Superior temporal gyrus (tissue), 1 donor: ENCODE measurements around the gene PXDN.
A peak's percentile ranks its signal among the peaks of the same experiment; 100 is the strongest.
"Not testable (repeated sequence)": the region's sequence is repeated elsewhere in the genome, so short reads cannot be mapped to it uniquely, and the experiment has no call there.

Source experiments
- DNase-seq: peaks from one replicate; pipeline ENCODE4 v3.0.0-alpha.2; 2016; ENCODE audit errors: extremely low spot score

Gene PXDN, protein sequence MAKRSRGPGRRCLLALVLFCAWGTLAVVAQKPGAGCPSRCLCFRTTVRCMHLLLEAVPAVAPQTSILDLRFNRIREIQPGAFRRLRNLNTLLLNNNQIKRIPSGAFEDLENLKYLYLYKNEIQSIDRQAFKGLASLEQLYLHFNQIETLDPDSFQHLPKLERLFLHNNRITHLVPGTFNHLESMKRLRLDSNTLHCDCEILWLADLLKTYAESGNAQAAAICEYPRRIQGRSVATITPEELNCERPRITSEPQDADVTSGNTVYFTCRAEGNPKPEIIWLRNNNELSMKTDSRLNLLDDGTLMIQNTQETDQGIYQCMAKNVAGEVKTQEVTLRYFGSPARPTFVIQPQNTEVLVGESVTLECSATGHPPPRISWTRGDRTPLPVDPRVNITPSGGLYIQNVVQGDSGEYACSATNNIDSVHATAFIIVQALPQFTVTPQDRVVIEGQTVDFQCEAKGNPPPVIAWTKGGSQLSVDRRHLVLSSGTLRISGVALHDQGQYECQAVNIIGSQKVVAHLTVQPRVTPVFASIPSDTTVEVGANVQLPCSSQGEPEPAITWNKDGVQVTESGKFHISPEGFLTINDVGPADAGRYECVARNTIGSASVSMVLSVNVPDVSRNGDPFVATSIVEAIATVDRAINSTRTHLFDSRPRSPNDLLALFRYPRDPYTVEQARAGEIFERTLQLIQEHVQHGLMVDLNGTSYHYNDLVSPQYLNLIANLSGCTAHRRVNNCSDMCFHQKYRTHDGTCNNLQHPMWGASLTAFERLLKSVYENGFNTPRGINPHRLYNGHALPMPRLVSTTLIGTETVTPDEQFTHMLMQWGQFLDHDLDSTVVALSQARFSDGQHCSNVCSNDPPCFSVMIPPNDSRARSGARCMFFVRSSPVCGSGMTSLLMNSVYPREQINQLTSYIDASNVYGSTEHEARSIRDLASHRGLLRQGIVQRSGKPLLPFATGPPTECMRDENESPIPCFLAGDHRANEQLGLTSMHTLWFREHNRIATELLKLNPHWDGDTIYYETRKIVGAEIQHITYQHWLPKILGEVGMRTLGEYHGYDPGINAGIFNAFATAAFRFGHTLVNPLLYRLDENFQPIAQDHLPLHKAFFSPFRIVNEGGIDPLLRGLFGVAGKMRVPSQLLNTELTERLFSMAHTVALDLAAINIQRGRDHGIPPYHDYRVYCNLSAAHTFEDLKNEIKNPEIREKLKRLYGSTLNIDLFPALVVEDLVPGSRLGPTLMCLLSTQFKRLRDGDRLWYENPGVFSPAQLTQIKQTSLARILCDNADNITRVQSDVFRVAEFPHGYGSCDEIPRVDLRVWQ (N-terminal part only)

GRCh38 chr2:1744446-1745170 lies at the start of gene PXDN:
Gene PXDN, minus strand, starts transcription at chr2:1744515. Its CDS starts 60 bp downstream, at chr2:1744455.
- no peak for DNase-seq

DNA sequence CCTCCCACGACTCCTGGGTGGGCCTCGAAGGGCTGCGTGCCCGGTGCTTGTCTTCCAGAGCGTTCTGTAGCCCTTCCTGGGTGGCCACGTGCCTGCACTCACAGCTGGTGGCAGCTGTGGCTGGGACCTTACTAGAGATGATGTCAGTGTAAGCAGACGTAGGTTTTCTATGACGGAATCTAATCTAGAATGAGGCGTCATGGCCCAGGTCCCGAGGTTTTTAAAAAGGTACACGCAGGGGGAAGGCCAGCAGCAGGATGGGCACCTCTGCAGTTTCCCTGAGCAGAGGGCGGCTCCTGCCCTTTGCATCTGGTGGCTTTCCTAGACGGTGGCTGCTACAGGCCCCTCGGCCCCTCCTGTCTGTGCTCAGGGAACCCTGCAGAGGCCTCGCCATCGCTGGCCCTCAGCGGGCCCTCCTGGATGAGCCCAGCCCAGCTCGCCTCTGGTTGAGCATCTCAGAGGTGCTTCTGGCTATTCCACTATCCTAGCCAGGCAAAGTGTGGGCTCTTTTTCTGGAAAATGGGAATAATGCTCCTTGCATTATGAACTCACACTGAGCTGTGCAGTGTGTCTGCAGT lies 49.6 kb upstream of the PXDN start:
- DNase-seq, result no peak

DNA sequence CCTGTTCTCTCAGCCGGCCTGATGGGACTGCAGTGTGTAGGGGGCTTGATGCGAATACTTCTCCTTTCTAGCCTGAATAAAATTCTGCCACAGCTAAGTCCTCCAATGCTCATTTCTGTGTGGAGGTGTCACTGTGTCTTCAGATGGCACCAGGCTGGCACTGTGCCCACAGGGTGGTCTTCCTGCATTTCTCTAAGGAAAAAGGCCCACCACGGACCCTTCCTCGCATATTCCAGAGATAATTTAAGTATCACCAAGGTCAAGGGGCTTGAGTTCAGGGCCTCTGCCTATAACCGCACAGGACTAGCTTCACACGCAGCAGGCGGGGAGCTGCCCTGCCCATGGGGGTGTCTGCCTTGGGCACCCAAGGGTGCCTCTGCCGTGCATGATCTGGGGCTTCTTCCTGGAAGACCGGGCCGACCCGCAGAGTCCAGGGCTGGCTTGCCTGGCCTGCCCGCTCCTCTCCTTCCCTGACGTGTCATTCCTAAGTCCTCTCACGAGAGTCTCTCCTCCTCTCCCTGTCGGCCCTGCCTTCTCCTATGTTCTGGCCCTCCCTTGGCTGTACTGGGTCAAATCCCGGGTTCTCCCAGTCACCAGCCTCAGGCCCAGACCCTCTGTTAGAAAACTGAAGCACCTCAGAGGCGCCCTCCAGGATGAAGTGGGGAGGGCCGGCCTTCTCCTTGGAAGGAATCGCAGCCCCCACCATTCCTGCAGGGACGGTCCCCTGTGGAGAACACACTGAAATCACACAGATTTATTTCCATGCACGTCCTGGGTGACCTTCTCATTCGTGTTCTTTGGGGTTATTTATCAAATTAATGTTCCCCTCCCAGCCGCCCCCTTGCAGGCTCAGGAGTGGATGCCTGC lies 48.9 kb upstream of the PXDN start:
- no peak for DNase-seq

- DNase-seq, result peak; percentile 26
Observed at GRCh38 chr2:1791685-1792435, 47.5 kb upstream of the PXDN start.

DNA sequence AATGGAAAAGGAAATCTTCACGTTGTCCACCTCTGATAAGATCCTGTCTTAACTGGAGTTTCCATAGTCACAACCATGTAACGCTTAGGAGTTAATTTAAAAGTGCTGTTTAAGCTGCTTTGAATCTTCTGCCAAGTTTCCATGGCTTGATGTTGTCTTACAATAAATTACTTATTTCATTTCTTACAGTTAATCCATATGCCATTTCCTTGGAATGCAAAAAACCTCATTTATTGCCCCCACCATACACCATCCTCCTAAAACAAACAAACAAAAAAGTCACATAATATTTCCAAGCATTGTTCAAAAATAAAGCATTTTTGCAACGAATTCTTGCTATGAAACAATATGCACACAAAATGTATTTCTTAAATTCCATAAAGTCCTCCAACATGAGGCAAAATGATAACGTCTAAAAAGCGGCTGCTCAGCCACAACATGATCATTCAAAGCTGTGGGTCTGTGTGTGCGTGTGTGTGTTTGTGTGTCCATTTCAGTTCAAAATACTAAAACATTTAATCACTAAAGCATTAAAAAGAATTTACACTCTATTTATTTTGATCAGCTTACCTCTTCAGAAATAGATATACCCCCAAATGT lies 46.8 kb upstream of the PXDN start:
- DNase-seq, result no peak

DNA sequence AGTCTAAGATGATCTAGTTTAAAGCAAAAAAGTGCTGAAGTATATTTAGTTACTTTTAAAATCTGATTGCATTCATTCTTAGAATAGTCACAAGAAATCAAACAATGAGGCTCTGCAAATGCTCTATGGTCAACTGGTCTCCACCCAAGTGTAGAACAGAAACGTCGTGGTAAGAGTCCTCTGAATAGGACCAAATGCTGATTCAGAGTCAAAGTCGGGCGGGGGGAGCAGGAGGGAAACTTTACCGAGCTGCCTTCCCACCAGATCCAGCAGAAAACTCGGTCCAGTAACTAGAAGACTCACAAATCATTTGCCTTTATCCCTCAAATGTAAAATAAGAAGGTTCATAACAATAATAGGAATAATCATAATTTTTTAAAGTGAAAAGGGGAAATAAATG lies 46.2 kb upstream of the PXDN start:
- no peak for DNase-seq

DNA sequence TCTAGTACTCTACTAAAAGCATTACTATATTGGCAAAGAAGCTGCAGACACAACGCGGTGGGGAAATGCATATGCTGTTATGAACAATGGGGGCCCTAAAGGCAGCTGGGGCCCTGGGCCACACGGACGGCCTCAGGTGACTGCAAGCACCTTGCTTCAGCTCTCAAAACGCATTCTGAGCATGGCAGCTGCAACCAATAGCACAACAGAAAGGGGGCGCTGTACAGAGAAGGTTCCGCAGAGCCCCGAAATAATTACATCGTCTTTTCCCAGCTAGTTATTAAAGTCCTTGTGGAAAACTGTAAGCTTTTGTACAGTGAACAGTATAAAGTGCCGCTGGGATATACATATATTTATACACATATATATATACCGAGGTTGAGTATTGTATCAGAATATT lies 45.3 kb upstream of the PXDN start:
- DNase-seq, result no peak

DNA sequence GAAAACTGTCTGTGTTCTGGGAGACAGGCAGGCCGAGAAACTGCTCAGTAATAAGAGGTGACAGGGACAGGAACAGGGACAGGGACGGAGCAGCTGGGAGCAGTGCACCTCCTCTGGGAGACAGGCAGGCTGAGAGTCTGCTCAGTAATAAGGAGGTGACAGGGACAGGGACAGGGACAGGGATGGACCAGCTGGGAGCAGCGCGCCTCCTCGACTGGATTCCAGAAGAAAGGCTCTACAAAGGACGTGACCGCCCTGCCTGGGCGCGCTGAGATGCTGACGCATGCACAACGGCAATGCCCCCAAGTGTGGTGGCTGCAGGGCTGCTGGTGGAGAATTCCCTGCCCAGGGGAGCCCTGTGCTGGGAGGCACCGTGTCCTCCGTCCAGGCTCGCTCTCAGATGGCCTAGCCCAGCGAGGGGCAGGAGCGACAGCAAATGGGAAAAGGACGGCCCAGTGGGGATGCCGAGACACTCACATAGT lies 44.2 kb upstream of the PXDN start:
- DNase-seq, result no peak

DNA sequence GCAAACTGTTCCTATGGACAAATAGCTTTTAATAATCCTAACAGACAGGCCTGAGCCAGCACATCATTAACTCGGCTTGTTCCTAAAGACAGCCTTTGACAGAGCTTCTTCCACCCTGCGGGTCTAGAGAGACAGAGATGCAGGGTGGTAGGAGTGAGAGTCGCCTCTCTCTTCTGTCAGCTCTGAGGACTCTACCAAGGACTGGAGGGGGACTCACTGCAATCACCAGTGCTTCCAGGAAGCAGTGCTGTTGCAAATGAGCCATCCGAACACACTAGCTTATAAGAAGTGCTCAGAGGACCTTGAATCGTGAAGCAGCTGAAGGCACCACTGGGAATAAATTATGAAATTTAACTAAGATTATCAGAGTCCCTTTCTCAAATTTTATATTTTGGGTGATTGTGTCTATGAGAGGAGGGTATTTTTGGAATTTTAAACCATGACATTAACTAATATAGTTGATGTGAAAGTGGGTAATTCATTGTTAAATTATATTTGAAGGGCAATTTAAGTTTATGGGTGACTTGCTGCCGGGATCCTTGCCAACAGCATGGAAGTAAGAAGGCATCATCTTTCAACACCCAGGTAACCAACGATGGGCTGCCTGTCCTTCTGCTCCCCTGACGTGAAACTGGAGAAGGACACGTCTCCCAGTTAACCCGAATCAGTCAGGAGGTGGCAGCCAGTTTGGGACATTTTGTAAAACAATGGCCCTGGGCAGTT lies 43.6 kb upstream of the PXDN start:
- DNase-seq, result no peak

DNA sequence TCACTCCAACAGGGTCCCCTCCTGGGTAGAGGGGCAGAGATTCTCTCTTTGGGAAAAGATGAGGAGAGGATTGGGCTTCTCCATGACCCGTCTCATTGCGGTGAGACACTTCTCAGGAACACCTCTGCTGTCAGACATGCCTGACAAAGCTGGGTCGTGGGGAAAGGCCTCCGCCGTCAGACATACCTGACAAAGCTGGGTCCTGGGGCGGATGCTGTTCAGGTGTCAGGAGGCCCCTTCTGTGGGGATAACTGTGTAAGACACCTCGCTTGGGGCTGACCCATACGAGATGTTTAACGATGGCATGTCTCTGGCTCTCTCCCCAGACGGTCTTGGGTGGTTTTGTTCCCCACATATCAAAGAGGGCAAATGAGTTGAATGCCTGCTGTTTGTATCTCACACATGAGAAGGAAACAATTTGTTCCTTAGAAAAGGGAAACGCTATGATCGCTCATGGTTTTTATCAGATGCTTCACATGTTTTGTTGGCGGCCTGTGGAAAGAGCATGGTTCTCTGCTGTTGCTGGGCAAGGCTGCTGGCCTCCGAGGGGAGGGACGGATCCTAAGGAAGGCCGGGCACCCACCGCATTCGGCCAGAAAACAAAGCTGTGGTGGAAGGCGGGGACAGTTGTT lies 40.8 kb upstream of the PXDN start:
- no peak for DNase-seq

DNA sequence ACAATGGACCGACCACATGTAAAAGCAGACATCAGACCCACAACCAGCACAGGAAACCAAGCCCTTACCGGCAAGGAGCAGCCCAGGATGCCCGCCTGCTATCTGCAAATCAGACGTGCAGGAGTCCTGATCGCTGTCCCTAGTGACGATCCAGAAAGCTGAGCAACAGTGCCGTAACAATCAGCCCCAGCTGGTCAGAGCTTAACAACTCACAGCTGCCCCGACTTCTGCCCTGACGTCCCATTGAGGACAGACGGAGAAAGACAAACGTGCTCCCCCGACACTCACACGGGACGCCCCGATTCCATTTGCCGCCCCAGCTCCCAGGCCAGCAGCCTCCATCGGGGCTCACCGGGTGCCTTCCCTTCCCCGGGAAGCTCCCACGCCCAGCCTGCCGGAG lies 39.8 kb upstream of the PXDN start:
- DNase-seq, result no peak

GRCh38 chr2:1782514-1782913 lies 38.2 kb upstream of the PXDN start:
- no peak for DNase-seq

DNA sequence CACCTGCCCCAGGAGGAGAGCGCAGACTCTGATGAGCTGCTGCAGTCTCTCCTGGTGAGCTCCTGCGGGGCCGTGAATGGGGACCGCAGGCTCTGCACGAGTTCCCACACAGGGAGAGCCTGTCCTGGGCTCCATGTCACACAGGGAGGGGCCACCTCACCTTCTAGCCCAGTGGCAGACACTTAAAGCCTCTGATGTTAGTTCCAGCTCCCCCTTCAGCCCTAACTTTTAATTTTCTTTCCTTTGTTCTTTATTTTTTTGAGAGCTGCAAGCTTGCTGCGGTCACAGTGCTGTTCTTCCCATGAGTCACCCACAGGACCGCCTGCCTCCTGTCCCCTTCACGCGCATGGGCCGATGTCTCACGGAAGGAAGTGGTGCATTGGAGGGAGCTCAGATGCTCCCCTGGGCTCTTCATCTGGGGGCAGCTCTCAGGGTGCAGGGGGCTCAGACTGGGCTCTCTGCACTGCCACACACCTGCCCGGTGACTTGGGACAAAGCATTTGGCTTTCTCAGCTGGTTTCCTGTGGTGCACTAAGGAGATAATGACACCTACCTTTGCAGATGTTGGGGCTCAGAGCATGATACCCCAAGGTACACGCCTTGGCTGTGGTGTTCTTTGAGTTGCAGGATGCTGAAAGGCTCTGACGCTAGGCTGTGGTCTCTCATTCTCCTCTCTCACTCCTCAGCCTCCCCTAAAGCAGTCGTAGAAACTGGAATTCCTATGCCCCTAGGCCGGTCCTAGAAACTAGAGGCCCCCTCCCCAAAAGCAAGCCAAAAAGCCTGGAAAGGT lies 37.2 kb upstream of the PXDN start:
- no peak for DNase-seq

GRCh38 chr2:1780693-1781092 lies 36.4 kb upstream of the PXDN start:
- no peak for DNase-seq

- not testable (repeated sequence) for DNase-seq
Observed at GRCh38 chr2:1780054-1780453, 35.7 kb upstream of the PXDN start.

GRCh38 chr2:1778566-1778965 lies 34.3 kb upstream of the PXDN start:
- no peak for DNase-seq

DNA sequence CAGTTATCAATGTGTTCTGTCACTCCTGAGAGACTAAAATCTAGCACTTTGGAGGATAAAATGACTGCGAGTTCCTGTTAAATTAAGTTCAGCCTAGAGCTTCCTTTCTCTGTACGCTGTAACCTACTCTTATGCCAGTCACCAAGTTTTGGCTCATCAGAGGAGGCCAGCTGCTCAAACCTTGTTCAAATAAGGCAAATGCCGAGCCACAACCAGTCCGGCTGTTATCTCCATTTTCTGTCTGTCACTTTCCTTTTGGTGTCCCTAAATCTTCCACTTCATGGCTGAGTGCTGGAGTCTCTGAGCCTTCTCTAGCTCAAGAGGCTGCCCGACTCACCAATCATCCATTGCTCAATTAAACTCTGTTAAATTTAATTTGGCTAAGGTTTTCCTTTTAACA lies 33.5 kb upstream of the PXDN start:
- DNase-seq, result no peak
